ENCODE results near the gene RPS6KA3.
"Not testable (repeated sequence)": the region's sequence is repeated elsewhere in the genome, so short reads cannot be mapped to it uniquely, and the experiment has no call there.

- TF ChIP-seq CTCF (optimal IDR thresholded peaks at IDR 0.05 in 1 of 3, IDR thresholded peaks at IDR 0.05 in 1 of 3, conservative IDR thresholded peaks at IDR 0.05 in 1 of 3; ENCODE audit: extremely low read depth in 1 of 3, insufficient read depth in 2 of 3, low read length in 3 of 3); EZH2 (IDR thresholded peaks at IDR 0.05; ENCODE audit: low read length): not testable (repeated sequence)
These were observed 104.2 kb downstream of the RPS6KA3 start for GRCh38 chrX:20162516-20162915.

Data from keratinocyte (primary cell).